Fibroblast of lung (primary cell): ENCODE results near the gene NHLRC1.

Experiments used
- CTCF ChIP-seq, 2 donors: IDR thresholded peaks in 1 of 2; conservative IDR thresholded peaks in 1 of 2; 1 replicate in 1 of 2; 2 replicates in 1 of 2; pipeline ENCODE4 v1.5.1; 2011 to 2012; ENCODE audit warnings: low read length in 2 of 2, control low read depth in 1 of 2, inconsistent platforms in 1 of 2, low read depth in 1 of 2, mild to moderate bottlenecking in 1 of 2
- EZH2 ChIP-seq: IDR thresholded peaks from 2 replicates; pipeline ENCODE4 v1.5.1; 2012; ENCODE audit warnings: low read length, control low read depth, mild to moderate bottlenecking; ENCODE audit errors: missing control alignments

- no peak for TF ChIP-seq CTCF (conservative IDR thresholded peaks at IDR 0.05 in 1 of 2, IDR thresholded peaks at IDR 0.05 in 1 of 2; ENCODE audit: low read depth in 1 of 2, low read length in 2 of 2)
- TF ChIP-seq EZH2, result no peak
Measured at GRCh38 chr6:18078866-18079265, 43.6 kb downstream of the NHLRC1 start.
